NOMO-1 treated with DMSO at 0.1 percent for 48 hours (cell line): Measurements from ENCODE around the gene RGS9BP.
A peak's percentile ranks its signal among the peaks of the same experiment; 100 is the strongest.
"Not testable (repeated sequence)": the region's sequence is repeated elsewhere in the genome, so short reads cannot be mapped to it uniquely, and the experiment has no call there.

Experiments
- DNase-seq: peaks from one replicate; lab custom pipeline; 2025; ENCODE audit not compliant: unreplicated experiment; lab: John Stamatoyannopoulos, UW

Gene RGS9BP

GRCh38 chr19:32675720-32676185, at the start of gene RGS9BP:
RGS9BP (plus strand) TSS chr19:32675848; CDS start chr19:32676264, 416 bp downstream.
- DNase-seq = peak; percentile 47

- DNase-seq = no peak
Observed at GRCh38 chr19:32626969-32627368, 48.7 kb upstream of the RGS9BP start.

GRCh38 chr19:32627714-32628270, 47.9 kb upstream of the RGS9BP start:
- DNase-seq = no peak

GRCh38 chr19:32630338-32630737, 45.3 kb upstream of the RGS9BP start:
- no peak for DNase-seq

GRCh38 chr19:32631381-32631780, 44.3 kb upstream of the RGS9BP start:
- no peak for DNase-seq

- no peak for DNase-seq
Observed at GRCh38 chr19:32637480-32637879, 38.2 kb upstream of the RGS9BP start.

GRCh38 chr19:32638625-32639024, 37.0 kb upstream of the RGS9BP start:
- DNase-seq = no peak

- DNase-seq = no peak
Observed at GRCh38 chr19:32642771-32643170, 32.9 kb upstream of the RGS9BP start.

GRCh38 chr19:32646556-32646955, 29.1 kb upstream of the RGS9BP start:
- DNase-seq = no peak

- no peak for DNase-seq
Observed at GRCh38 chr19:32647361-32647760, 28.3 kb upstream of the RGS9BP start.

GRCh38 chr19:32649751-32650150, 25.9 kb upstream of the RGS9BP start:
- DNase-seq = no peak

GRCh38 chr19:32650671-32651070, 25.0 kb upstream of the RGS9BP start:
- DNase-seq = no peak

- no peak for DNase-seq
Observed at GRCh38 chr19:32651729-32652140, 23.9 kb upstream of the RGS9BP start.

- not testable (repeated sequence) for DNase-seq
Observed at GRCh38 chr19:32652331-32652730, 23.3 kb upstream of the RGS9BP start.

- no peak for DNase-seq
Observed at GRCh38 chr19:32652894-32653598, 22.6 kb upstream of the RGS9BP start.

- no peak for DNase-seq
Observed at GRCh38 chr19:32653599-32653915, 22.1 kb upstream of the RGS9BP start.

GRCh38 chr19:32656379-32656778, 19.3 kb upstream of the RGS9BP start:
- DNase-seq = not testable (repeated sequence)

GRCh38 chr19:32658075-32658474, 17.6 kb upstream of the RGS9BP start:
- no peak for DNase-seq

- no peak for DNase-seq
Observed at GRCh38 chr19:32658527-32658926, 17.1 kb upstream of the RGS9BP start.

- no peak for DNase-seq
Observed at GRCh38 chr19:32661318-32661717, 14.3 kb upstream of the RGS9BP start.

- peak; percentile 44 for DNase-seq
Observed at GRCh38 chr19:32662186-32662585, 13.5 kb upstream of the RGS9BP start.

GRCh38 chr19:32666084-32666483, 9.6 kb upstream of the RGS9BP start:
- DNase-seq = no peak

- no peak for DNase-seq
Observed at GRCh38 chr19:32669310-32669709, 6.3 kb upstream of the RGS9BP start.
